ENCODE data around the gene CCDC116.
A peak's percentile ranks its signal among the peaks of the same experiment; 100 is the strongest.

CCDC116 gene

GRCh38 chr22:21652010-21652546 lies 19.5 kb downstream of the CCDC116 start:
- CTCF ChIA-PET = interaction anchor here (1.1 to 4.9 kb wide), 3 partner anchors 9 to 23 kb away, joined by 4 to 53 read pairs (median 14); partner anchors contain the start of genes SDF2L1 and YDJC
- TF ChIP-seq CTCF (IDR thresholded peaks at IDR 0.05; ENCODE audit: control extremely low read depth, extremely low read depth, low read depth, missing control alignments) = no peak
- peak; percentile 93 for DNase-seq (ENCODE audit: extremely low spot score)
- POLR2A ChIA-PET = no interaction called here

DNA sequence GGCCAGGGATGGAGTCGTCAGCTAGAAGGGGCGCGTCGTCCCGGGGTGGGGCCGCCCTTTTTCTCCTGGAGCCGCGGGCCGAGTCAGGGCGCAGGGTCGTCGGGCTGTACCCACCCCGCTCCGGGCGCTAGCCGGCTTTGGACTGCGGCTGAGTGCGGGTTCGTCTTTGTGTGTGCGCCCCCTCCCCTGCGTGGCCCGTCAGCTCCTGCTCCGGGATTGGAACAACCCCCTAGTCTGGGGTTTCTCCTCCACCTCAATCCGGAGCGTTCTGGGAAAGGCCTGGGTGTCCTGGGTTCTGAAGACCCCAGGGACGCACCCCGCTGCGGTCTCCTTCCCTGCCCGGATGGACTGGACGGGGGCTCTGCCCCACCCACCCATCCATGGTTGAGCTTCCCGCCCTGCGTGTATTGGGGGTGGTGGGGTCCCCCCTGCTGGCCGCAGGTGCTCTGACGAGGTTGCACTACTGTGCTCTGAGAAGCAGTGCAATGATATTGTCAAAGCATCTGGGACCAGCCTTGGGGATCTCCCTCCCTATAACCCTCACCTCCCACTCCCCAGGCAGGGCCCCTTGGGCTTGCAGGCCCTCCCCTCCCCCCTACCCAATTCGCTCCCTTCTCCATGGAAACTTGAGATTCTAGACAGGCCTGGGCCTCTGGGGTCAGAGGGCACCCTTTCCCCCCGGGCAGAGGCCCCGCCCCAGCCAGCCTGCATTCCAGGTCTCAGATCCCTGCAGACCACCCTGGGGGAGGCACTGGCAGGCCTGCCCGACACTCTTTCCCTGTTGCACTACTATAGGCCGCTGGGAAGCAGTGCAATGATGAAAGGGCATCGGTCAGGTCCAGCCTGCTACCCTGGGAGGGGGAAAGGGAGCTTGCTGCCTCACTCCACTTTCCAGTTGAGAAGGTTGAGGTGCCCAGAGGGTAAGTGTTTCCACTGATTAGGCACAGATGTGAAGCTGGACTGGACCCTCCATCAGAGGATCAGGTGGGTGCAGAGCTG lies 20.3 kb downstream of the CCDC116 start:
- TF ChIP-seq CTCF (IDR thresholded peaks at IDR 0.05; ENCODE audit: control extremely low read depth, extremely low read depth, low read depth, missing control alignments) = no peak
- DNase-seq (ENCODE audit: extremely low spot score) = no peak
- ChIA-PET CTCF (interaction anchor here (2.5 to 4.9 kb wide), 2 partner anchors 10 to 24 kb away, joined by 14 to 53 read pairs; partner anchors contain the start of gene SDF2L1), POLR2A (no interaction called here)

DNA sequence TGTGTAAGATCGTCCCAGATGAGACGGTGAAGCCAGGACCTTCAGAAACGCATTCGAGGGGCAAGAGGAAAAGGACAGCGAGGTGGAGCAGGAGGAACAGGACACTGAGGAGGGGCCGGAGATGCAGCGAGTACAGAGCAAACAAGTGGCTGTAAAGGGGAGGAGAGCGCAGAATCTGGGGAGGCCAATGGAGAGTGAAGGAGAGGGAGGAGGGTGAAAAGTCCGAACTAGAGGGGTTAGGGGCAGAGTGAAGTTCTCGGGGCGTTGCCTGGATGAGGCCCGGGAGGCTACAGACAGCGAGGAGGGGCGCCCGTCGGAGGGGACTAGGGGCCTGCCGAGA lies 24.4 kb downstream of the CCDC116 start:
- no peak for DNase-seq (ENCODE audit: extremely low spot score)
- no peak for TF ChIP-seq CTCF (IDR thresholded peaks at IDR 0.05; ENCODE audit: control extremely low read depth, extremely low read depth, low read depth, missing control alignments)
- ChIA-PET POLR2A (no interaction called here), CTCF (interaction anchor here (0.7 to 2.0 kb wide), 5 partner anchors 8 to 28 kb away, joined by 3 to 13 read pairs (median 3); partner anchors contain the start of gene SDF2L1)

DNA sequence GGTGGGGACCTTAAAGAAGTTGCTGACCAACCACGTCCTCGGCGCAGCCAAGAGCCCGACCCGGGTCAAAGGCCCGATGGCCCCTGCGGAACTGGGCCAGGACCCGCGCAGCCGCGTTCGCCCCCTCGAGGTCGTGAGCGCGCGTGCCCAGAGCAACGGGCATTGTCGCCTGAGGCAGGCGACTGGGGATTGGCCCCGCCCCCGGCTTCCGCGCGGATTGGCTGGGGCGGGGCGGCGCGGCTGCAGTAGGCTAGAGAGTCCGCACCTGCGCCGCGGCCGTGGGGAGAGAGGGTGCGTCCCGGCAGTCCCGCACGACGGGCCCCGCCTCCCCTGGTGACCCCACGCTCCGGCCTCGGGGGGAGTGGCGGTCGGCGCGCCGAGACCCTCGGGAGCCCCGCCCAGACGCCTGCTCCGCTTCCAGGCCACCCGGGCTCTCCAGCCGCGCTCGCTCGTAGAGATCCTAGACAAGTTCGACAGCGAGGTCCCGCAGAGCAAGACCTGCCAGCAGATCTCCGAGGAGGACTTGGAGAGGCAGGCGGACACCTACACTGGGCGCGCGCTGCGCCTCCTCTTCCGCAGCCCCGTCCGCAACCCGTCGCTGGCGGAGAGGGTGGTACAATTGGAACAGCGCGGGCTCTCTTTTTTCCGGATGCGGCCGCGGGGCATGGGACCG lies 24.9 kb downstream of the CCDC116 start:
- peak; percentile 94 for DNase-seq (ENCODE audit: extremely low spot score)
- CTCF ChIA-PET = interaction anchor here (0.6 to 3.2 kb wide), 6 partner anchors 10 to 315 kb away, joined by 3 to 23 read pairs (median 4); partner anchors contain the start of gene SDF2L1
- POLR2A ChIA-PET = no interaction called here
- peak; percentile 20 for TF ChIP-seq CTCF (IDR thresholded peaks at IDR 0.05; ENCODE audit: control extremely low read depth, extremely low read depth, low read depth, missing control alignments)

DNA sequence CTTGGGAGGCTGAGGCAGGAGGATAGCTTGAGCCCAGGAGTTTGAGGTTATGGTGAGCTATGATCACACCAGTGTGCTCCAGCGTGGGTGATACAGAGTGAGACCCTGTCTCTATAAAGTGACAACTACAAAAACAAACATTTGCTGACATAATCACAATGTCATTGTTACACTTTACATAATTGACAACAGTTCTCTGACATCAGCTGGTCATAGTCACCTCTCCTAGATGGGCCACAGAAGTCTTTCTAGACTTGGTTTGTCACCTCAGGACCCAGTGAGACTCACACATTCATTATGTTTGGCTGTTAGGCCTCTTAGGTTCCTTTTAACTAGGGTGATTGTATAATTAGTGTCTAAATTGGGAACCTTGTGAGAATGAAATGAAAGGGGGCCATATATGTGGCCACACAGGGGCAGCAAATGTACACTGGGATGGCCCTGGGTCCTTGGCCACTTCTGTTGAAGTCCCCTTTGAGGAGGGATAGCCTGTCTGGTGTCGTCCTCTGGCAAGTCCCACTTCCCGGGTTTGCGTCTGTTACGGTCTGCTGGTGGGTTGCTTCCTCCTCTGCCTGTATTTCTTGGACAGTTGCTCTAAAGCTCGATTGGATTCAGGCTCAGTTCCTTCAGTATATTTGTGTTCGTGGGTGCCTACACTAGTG lies 27.4 kb downstream of the CCDC116 start:
- TF ChIP-seq CTCF (IDR thresholded peaks at IDR 0.05; ENCODE audit: control extremely low read depth, extremely low read depth, low read depth, missing control alignments) = no peak
- POLR2A ChIA-PET = no interaction called here
- CTCF ChIA-PET = interaction anchor here (3.1 to 3.2 kb wide), 2 partner anchors 13 to 17 kb away, joined by 16 to 23 read pairs; partner anchors contain the start of gene SDF2L1
- DNase-seq (ENCODE audit: extremely low spot score) = no peak

DNA sequence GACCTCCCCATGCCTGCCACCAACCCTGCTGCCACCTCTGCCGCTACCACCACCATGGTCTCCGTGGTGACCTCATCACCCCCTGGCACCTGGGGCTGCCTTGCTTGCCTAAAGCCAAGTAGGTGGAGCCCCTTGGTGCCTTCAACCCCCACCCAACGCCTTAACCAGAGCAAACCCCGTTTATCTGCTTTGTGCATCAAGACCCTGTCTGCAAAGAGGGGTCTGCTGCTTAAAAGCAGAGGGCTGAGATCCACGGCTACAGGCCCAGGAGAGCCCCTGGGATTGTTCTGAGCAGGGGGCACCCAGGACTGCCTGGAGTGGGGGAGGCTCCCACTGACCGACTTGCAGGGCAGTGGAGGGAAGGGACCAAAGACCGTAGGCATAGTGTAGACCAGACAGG lies 28.3 kb downstream of the CCDC116 start:
- TF ChIP-seq CTCF (IDR thresholded peaks at IDR 0.05; ENCODE audit: control extremely low read depth, extremely low read depth, low read depth, missing control alignments) = no peak
- ChIA-PET CTCF (interaction anchor here (3.1 to 3.2 kb wide), 2 partner anchors 14 to 18 kb away, joined by 16 to 23 read pairs; partner anchors contain the start of gene SDF2L1), POLR2A (no interaction called here)
- no peak for DNase-seq (ENCODE audit: extremely low spot score)
